ENCODE results near the gene MRPL37.
"Not testable (repeated sequence)": the region's sequence is repeated elsewhere in the genome, so short reads cannot be mapped to it uniquely, and the experiment has no call there.

Gene MRPL37

DNA sequence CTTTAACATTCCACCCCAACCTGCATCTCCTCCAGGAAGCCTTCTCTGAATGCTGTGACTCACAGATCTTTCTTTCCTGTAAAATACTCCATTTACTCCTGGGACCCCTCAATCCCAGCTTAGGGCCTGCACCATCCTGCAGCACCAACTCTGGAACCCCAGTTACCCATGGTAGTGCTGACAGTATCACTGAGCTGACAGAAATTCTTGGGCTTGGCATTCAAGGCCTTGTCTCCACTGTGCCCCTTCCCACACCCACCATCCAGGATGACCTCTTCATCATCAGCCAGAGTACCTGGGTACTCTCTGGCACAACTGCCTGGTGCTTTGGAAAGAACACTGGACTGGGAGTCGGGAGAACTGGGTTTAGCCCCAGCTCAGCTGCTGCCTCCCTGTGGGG lies 8.4 kb upstream of the MRPL37 start:
- H3K36me3 ChIP-seq (ENCODE audit: control insufficient read depth in 2 of 2, insufficient read depth in 2 of 2, low read length in 2 of 2): peaks cover 7 to 34% of the 10 kb centered on the region in 2 donors
- H3K4me1 ChIP-seq (ENCODE audit: control insufficient read depth, insufficient read depth, low read length): no peaks in the 10 kb centered on the region
- H3K4me3 ChIP-seq (ENCODE audit: low read length in 2 of 2): no peak overlapping the region
- no peak overlapping the region for H3K9ac ChIP-seq (ENCODE audit: low read length in 2 of 2)
- no peak overlapping the region for H3K27ac ChIP-seq (ENCODE audit: low read length)
- H3K27me3 ChIP-seq (ENCODE audit: control insufficient read depth in 1 of 2, insufficient read depth in 2 of 2, low read length in 2 of 2): no peaks in the 10 kb centered on the region
- H3K9me3 ChIP-seq (ENCODE audit: control insufficient read depth in 2 of 2, low read length in 2 of 2): no peaks in the 10 kb centered on the region

GRCh38 chr1:54193453-54193852 lies 6.5 kb upstream of the MRPL37 start:
- no peak overlapping the region for H3K27ac ChIP-seq (ENCODE audit: low read length)
- H3K9me3 ChIP-seq (ENCODE audit: control insufficient read depth in 2 of 2, low read length in 2 of 2): no peaks in the 10 kb centered on the region
- no peak overlapping the region for H3K4me3 ChIP-seq (ENCODE audit: low read length in 2 of 2)
- H3K4me1 ChIP-seq (ENCODE audit: control insufficient read depth, insufficient read depth, low read length): no peaks in the 10 kb centered on the region
- peaks cover 4 to 32% of the 10 kb centered on the region in 2 donors for H3K36me3 ChIP-seq (ENCODE audit: control insufficient read depth in 2 of 2, insufficient read depth in 2 of 2, low read length in 2 of 2)
- H3K9ac ChIP-seq (ENCODE audit: low read length in 2 of 2): no peak overlapping the region
- no peaks in the 10 kb centered on the region for H3K27me3 ChIP-seq (ENCODE audit: control insufficient read depth in 1 of 2, insufficient read depth in 2 of 2, low read length in 2 of 2)

- Histone ChIP-seq H3K27me3 (ENCODE audit: control insufficient read depth in 1 of 2, insufficient read depth in 2 of 2, low read length in 2 of 2) (no peaks in the 10 kb centered on the region), H3K27ac (ENCODE audit: low read length) (no peak overlapping the region), H3K4me3 (ENCODE audit: low read length in 2 of 2) (peak overlapping the region; percentile 82 to 98), H3K9ac (ENCODE audit: low read length in 2 of 2) (peak overlapping the region; percentile 94), H3K9me3 (ENCODE audit: control insufficient read depth in 2 of 2, low read length in 2 of 2) (no peaks in the 10 kb centered on the region), H3K4me1 (ENCODE audit: control insufficient read depth, insufficient read depth, low read length) (peaks cover 25% of the 10 kb centered on the region), H3K36me3 (ENCODE audit: control insufficient read depth in 2 of 2, insufficient read depth in 2 of 2, low read length in 2 of 2) (peaks cover 0 to 11% of the 10 kb centered on the region in 2 donors)
Measured at GRCh38 chr1:54199151-54199764, 709 bp upstream of the MRPL37 start.

GRCh38 chr1:54200519-54200997 lies 591 bp downstream of the MRPL37 start:
- Histone ChIP-seq H3K4me3 (ENCODE audit: low read length in 2 of 2) (peak overlapping the region; percentile 82 to 98), H3K9ac (ENCODE audit: low read length in 2 of 2) (peak overlapping the region; percentile 94), H3K27me3 (ENCODE audit: control insufficient read depth in 1 of 2, insufficient read depth in 2 of 2, low read length in 2 of 2) (no peaks in the 10 kb centered on the region), H3K9me3 (ENCODE audit: control insufficient read depth in 2 of 2, low read length in 2 of 2) (no peaks in the 10 kb centered on the region), H3K27ac (ENCODE audit: low read length) (peak overlapping the region; percentile 31), H3K4me1 (ENCODE audit: control insufficient read depth, insufficient read depth, low read length) (peaks cover 25% of the 10 kb centered on the region), H3K36me3 (ENCODE audit: control insufficient read depth in 2 of 2, insufficient read depth in 2 of 2, low read length in 2 of 2) (peaks cover 7 to 13% of the 10 kb centered on the region in 2 donors)

DNA sequence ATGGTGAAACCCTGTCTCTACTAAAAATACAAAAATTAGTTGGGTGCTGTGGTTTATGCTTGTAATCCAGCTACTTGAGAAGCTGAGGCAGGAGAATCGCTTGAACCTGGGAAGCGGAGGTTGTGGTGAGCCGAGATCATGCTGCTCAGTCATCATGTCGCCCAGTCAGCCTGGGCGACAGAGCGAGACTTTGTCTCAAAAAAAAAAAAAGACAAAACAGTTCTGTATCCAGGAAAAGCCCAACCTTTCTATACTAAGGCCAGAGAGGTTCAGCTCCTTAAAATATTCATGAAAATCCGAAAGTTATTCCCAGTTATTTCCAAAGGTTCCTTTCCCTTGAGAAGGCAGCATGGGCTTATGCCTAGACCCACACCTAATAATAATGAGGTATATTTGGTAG lies 4.2 kb downstream of the MRPL37 start:
- Histone ChIP-seq H3K36me3 (ENCODE audit: control insufficient read depth in 2 of 2, insufficient read depth in 2 of 2, low read length in 2 of 2) (peaks cover 25 to 34% of the 10 kb centered on the region in 2 donors), H3K9me3 (ENCODE audit: control insufficient read depth in 2 of 2, low read length in 2 of 2) (no peaks in the 10 kb centered on the region), H3K9ac (ENCODE audit: low read length in 2 of 2) (no peak overlapping the region), H3K4me1 (ENCODE audit: control insufficient read depth, insufficient read depth, low read length) (peaks cover 20% of the 10 kb centered on the region), H3K27ac (ENCODE audit: low read length) (no peak overlapping the region), H3K27me3 (ENCODE audit: control insufficient read depth in 1 of 2, insufficient read depth in 2 of 2, low read length in 2 of 2) (no peaks in the 10 kb centered on the region), H3K4me3 (ENCODE audit: low read length in 2 of 2) (no peak overlapping the region)

DNA sequence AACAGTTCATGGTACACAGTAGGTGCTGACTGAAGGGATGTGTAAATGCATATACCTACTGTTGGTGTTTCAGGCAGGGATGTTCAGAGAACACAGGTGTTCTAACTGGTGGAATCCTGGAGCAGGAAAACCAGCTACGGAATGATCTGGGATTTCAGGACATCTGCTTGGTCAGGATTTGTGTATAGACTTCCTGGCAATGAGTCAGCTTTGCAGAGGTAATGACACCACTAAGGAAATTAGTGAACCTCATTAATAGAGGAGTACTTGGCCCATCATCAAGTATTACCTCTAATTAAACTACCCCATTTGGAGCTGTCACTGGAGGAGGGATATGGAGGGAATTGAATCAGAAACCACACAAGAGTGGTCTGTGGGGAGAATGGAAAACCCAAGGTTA lies 7.3 kb downstream of the MRPL37 start:
- H3K4me3 ChIP-seq (ENCODE audit: low read length in 2 of 2): no peak overlapping the region
- H3K27ac ChIP-seq (ENCODE audit: low read length): no peak overlapping the region
- peaks cover under 1% of the 10 kb centered on the region for H3K4me1 ChIP-seq (ENCODE audit: control insufficient read depth, insufficient read depth, low read length)
- H3K27me3 ChIP-seq (ENCODE audit: control insufficient read depth in 1 of 2, insufficient read depth in 2 of 2, low read length in 2 of 2): no peaks in the 10 kb centered on the region
- H3K9me3 ChIP-seq (ENCODE audit: control insufficient read depth in 2 of 2, low read length in 2 of 2): no peaks in the 10 kb centered on the region
- peaks cover 52 to 61% of the 10 kb centered on the region in 2 donors for H3K36me3 ChIP-seq (ENCODE audit: control insufficient read depth in 2 of 2, insufficient read depth in 2 of 2, low read length in 2 of 2)
- H3K9ac ChIP-seq (ENCODE audit: low read length in 2 of 2): no peak overlapping the region

DNA sequence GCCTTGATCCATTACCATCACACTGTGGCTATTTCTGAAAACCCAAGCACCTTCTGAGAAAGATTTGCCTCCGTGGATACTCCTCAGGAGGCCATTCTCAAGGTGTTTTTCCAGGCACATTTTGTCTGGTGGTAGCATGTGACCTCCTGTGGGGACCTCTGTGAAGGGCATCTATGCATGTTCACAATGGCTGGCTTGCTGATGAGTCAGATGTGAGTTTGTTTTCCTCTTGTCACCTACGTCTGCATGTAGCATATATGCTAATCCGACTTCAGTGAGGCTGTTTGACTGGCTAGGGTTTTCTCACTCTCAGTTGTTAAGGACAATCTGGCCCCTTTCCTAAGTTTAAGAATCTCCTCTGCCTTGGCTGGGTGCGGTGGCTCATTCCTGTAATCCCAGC lies 7.9 kb downstream of the MRPL37 start:
- not testable (repeated sequence) for H3K9me3 ChIP-seq (ENCODE audit: control insufficient read depth in 2 of 2, low read length in 2 of 2); H3K4me1 ChIP-seq (ENCODE audit: control insufficient read depth, insufficient read depth, low read length); H3K9ac ChIP-seq (ENCODE audit: low read length in 2 of 2); H3K4me3 ChIP-seq (ENCODE audit: low read length in 2 of 2); H3K27me3 ChIP-seq (ENCODE audit: control insufficient read depth in 1 of 2, insufficient read depth in 2 of 2, low read length in 2 of 2); H3K27ac ChIP-seq (ENCODE audit: low read length)
- peaks cover 58 to 67% of the 10 kb centered on the region in 2 donors for H3K36me3 ChIP-seq (ENCODE audit: control insufficient read depth in 2 of 2, insufficient read depth in 2 of 2, low read length in 2 of 2)

DNA sequence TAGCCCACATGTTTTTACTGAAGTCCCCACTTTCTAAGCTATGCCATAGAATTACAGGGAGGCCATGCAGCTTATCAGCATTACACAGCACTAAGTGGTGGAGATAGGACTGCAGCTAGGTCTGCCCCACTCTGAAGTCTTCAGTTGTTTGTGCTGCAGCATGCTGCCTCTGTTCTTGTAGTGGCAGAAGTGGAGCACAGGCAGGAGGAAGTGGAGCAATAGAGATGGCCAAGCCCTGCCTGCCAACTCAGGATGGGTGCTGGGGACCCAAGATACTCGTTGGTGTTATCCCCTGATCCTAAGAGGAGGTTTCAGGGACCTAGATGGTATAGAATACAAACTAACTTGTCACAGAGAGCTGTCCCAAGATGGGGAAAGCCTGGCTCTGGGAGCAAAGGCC lies 12.9 kb downstream of the MRPL37 start:
- H3K9ac ChIP-seq (ENCODE audit: low read length in 2 of 2): no peak overlapping the region
- no peak overlapping the region for H3K27ac ChIP-seq (ENCODE audit: low read length)
- no peaks in the 10 kb centered on the region for H3K27me3 ChIP-seq (ENCODE audit: control insufficient read depth in 1 of 2, insufficient read depth in 2 of 2, low read length in 2 of 2)
- H3K36me3 ChIP-seq (ENCODE audit: control insufficient read depth in 2 of 2, insufficient read depth in 2 of 2, low read length in 2 of 2): peaks cover 76 to 89% of the 10 kb centered on the region in 2 donors
- H3K4me3 ChIP-seq (ENCODE audit: low read length in 2 of 2): no peak overlapping the region
- no peaks in the 10 kb centered on the region for H3K4me1 ChIP-seq (ENCODE audit: control insufficient read depth, insufficient read depth, low read length)
- no peaks in the 10 kb centered on the region for H3K9me3 ChIP-seq (ENCODE audit: control insufficient read depth in 2 of 2, low read length in 2 of 2)

- Histone ChIP-seq H3K36me3 (ENCODE audit: control insufficient read depth in 2 of 2, insufficient read depth in 2 of 2, low read length in 2 of 2) (peaks cover 64 to 80% of the 10 kb centered on the region in 2 donors), H3K27ac (ENCODE audit: low read length) (no peak overlapping the region), H3K27me3 (ENCODE audit: control insufficient read depth in 1 of 2, insufficient read depth in 2 of 2, low read length in 2 of 2) (no peaks in the 10 kb centered on the region), H3K4me1 (ENCODE audit: control insufficient read depth, insufficient read depth, low read length) (peaks cover 18% of the 10 kb centered on the region), H3K9me3 (ENCODE audit: control insufficient read depth in 2 of 2, low read length in 2 of 2) (no peaks in the 10 kb centered on the region), H3K4me3 (ENCODE audit: low read length in 2 of 2) (no peak overlapping the region), H3K9ac (ENCODE audit: low read length in 2 of 2) (no peak overlapping the region)
Measured at GRCh38 chr1:54215523-54215922, 15.6 kb downstream of the MRPL37 start.

DNA sequence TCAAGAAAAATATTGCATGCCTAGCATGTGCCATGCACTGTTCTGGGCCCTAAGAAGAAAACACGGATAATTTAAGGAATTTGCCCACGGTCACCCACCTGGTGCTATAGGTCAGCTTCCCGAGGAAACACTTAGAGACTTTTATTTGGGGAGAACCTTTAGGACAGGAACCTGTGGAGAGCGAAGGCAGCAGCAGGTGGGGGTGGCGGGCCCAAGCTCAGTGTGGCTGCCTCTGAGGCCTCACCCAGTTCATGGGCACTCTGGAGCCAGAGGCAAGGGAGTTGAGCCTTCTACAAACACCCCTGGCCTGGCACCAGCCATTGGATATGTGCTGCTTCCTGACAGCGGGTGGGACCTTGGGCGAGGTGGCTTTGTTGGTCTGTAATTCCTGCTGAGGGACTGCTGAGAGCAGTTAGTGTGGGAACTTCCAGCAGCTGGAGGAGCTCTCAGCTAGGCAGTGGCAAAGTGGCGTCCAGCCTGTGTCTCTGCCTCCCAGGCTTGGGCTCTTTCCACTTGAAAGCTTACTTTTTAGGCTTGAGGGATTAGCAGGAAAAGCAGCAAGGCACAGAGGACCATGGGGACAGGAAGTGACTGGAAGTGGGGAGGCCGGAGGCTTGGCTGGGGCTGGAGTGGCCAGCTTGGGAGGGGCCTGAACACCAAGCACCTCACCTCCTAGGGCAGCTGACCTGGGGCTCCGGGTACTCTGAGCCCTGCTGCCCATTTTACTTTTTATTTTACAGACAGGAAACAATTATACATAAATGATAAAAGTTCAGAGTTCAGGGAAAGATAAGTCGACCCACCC lies 19.1 kb downstream of the MRPL37 start:
- Histone ChIP-seq H3K27me3 (ENCODE audit: control insufficient read depth in 1 of 2, insufficient read depth in 2 of 2, low read length in 2 of 2) (no peaks in the 10 kb centered on the region), H3K4me1 (ENCODE audit: control insufficient read depth, insufficient read depth, low read length) (peaks cover 22% of the 10 kb centered on the region), H3K9ac (ENCODE audit: low read length in 2 of 2) (peak overlapping the region in 1 of 2 donors; percentile 12), H3K4me3 (ENCODE audit: low read length in 2 of 2) (no peak overlapping the region), H3K36me3 (ENCODE audit: control insufficient read depth in 2 of 2, insufficient read depth in 2 of 2, low read length in 2 of 2) (peaks cover 36 to 50% of the 10 kb centered on the region in 2 donors), H3K27ac (ENCODE audit: low read length) (peak overlapping the region; percentile 55), H3K9me3 (ENCODE audit: control insufficient read depth in 2 of 2, low read length in 2 of 2) (no peaks in the 10 kb centered on the region)

DNA sequence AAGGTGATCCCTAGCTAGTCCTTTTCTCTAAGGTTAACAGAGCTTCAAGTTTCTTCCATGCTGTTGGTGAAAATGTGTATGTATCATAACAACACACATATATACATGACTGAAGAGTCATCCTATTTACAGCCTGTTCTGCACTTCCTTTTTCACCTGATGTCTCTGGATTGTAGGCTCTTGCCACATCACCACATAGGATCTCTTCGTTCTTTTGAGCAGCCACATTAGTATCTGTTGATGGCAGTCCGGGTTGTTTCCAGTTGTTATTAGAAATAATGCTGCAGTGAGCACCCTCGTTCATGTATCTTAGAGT lies 19.7 kb downstream of the MRPL37 start:
- Histone ChIP-seq H3K9me3 (ENCODE audit: control insufficient read depth in 2 of 2, low read length in 2 of 2) (no peaks in the 10 kb centered on the region), H3K27ac (ENCODE audit: low read length) (peak overlapping the region; percentile 55), H3K9ac (ENCODE audit: low read length in 2 of 2) (no peak overlapping the region), H3K36me3 (ENCODE audit: control insufficient read depth in 2 of 2, insufficient read depth in 2 of 2, low read length in 2 of 2) (peaks cover 36 to 45% of the 10 kb centered on the region in 2 donors), H3K4me1 (ENCODE audit: control insufficient read depth, insufficient read depth, low read length) (peaks cover 22% of the 10 kb centered on the region), H3K4me3 (ENCODE audit: low read length in 2 of 2) (no peak overlapping the region), H3K27me3 (ENCODE audit: control insufficient read depth in 1 of 2, insufficient read depth in 2 of 2, low read length in 2 of 2) (no peaks in the 10 kb centered on the region)

Data from stomach smooth muscle (tissue), 2 donors.